ENCODE results near the gene ACER2.

DNA sequence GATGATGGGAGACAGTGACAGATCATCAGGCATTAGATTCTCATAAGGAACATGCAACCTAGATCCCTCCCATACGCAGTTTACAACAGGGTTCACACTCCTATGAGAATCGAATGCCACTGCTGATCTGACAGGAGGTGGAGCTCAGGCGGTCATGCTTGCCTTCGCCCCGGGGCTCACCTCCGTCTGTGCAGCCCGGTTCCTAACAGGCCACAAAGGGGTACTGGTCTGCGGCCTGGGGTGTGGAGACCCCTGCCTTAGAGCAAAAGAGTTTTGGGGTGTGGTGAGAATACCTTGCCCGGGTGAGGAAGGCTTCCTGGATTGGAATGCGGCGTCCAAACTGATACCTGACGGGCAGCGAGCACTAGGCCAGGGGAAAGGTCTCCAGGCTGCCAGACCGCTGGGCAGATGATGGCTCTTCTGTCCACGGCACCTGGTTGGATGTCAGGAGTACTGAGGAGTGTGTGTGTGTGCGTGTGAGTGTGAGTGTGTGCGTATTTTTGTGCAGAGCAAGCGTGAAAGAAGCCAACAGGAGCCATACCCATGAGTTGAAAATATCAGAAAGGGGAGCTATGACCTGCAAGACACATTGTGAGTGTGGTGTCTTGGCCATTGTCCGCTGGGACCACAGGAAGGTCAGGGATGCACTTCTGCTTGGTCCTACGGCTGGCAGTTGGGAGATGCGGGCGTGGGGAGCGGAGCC is 55.4 kb downstream of the ACER2 start:
- TF ChIP-seq, protein P1, sequence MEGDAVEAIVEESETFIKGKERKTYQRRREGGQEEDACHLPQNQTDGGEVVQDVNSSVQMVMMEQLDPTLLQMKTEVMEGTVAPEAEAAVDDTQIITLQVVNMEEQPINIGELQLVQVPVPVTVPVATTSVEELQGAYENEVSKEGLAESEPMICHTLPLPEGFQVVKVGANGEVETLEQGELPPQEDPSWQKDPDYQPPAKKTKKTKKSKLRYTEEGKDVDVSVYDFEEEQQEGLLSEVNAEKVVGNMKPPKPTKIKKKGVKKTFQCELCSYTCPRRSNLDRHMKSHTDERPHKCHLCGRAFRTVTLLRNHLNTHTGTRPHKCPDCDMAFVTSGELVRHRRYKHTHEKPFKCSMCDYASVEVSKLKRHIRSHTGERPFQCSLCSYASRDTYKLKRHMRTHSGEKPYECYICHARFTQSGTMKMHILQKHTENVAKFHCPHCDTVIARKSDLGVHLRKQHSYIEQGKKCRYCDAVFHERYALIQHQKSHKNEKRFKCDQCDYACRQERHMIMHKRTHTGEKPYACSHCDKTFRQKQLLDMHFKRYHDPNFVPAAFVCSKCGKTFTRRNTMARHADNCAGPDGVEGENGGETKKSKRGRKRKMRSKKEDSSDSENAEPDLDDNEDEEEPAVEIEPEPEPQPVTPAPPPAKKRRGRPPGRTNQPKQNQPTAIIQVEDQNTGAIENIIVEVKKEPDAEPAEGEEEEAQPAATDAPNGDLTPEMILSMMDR (IDR thresholded peaks at IDR 0.05): no peak
- TF ChIP-seq ZFX (IDR thresholded peaks at IDR 0.05; ENCODE audit: borderline replicate concordance): no peak

Measured in 22Rv1 (cell line).